HG03521 (cell line): ENCODE measurements around the gene SUCNR1.

Experiments
- ATAC-seq: cut with Tn5 transposase; IDR thresholded peaks from one replicate; pipeline ENCODE4 v1.9.1; 2021; ENCODE audit warnings: mild to moderate bottlenecking, moderate library complexity; ENCODE audit not compliant: unreplicated experiment

Gene SUCNR1

DNA sequence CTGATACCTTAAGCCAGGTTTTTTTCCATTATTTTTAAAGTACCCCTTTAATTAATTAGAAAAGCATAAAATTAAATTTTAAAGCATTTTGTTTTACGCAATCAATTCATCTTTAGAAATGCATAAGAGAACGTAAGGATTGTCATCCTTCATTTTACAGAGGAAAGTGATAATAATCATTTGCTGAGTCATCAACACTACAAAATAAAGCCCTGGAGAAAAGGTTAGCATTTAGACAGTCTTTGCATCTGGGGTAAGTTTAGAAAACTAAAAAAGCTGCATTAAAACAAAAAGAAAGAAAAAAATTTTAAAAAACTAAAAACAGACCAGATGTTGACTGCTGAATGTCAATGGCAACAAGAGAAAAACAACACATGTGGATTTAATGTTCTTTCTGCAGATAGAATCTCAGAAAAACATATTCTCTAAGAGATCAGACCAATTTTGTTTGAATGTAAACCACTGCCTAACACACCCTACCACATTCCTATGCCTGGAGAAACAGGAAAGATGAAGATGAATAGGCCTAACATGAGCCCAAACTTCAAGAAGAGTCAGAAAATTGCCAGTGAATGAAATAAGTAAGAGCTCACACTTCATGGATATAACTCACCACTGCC is 59.9 kb downstream of the SUCNR1 start:
- ATAC-seq: no peak
